NCI-H187 (cell line): ENCODE measurements around the gene SPATA2.
"Not testable (repeated sequence)": the region's sequence is repeated elsewhere in the genome, so short reads cannot be mapped to it uniquely, and the experiment has no call there.

Experiments used
- DNase-seq, 2 experiments: peaks; one replicate each; lab custom pipeline; 2025; lab: John Stamatoyannopoulos, UW

SPATA2 gene

DNA sequence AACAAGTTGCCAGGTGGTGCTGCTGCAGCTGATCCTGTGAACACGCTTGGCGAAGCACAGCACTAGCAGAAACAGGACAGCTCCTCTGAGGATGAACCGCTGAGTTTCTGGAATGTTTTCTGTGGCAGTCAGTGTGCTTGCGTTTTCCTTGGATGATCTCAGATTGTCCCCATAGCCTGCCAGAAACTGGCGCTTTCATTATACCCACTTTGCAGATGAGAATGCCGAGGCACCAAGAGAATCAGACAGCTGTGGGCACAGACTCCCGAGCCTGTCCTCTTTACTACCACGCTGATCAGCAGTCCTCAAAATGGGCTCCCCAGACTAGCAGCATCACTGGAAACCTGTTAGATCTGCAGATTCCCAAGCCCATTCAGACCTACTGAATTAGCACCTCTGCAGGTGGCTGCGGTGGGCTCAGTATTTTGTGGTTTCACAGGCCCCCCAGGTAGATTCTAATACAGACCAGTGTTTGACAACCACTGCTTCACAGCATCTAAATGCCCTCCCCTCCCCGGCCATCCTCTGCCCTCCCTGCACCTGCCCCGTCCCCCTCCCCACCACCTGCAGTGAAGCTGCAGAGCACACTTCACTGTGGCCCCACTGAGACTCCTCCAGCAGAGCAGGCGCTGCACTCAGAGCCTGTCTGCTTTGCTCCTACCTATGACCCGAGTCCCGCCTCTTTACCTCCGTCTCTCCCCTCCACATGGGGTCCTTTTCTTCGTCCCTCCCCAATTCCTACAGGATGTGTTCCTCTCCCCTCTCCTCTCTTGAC lies 29.6 kb downstream of the SPATA2 start:
- DNase-seq, result no peak

DNA sequence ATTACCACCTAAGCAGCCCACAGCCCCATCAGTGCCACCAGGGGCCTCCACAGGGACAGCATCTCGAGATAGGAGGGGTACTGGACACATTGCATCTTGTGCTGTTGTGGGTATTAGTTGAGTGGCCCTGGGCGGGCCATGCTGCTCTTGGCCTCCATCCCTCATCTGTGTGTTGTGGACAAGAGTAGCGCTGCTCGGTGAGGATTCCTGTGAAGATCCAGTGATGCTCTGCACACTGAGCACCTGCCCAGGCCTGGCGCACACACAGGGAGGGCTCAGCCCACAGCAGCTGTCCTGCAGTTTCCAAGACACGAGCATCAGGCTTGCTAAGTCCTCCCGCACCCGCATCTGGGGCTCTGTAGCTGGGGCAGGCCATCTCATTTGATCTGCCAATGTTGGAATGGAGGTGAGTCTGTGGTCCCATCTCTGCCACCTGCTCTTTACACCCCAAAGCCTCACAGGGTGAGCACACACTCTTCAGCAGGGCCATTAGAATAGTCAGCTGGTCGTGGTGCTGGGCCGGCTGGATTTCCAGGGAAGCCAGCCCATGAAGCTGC lies 32.0 kb downstream of the SPATA2 start:
- DNase-seq, result no peak

DNA sequence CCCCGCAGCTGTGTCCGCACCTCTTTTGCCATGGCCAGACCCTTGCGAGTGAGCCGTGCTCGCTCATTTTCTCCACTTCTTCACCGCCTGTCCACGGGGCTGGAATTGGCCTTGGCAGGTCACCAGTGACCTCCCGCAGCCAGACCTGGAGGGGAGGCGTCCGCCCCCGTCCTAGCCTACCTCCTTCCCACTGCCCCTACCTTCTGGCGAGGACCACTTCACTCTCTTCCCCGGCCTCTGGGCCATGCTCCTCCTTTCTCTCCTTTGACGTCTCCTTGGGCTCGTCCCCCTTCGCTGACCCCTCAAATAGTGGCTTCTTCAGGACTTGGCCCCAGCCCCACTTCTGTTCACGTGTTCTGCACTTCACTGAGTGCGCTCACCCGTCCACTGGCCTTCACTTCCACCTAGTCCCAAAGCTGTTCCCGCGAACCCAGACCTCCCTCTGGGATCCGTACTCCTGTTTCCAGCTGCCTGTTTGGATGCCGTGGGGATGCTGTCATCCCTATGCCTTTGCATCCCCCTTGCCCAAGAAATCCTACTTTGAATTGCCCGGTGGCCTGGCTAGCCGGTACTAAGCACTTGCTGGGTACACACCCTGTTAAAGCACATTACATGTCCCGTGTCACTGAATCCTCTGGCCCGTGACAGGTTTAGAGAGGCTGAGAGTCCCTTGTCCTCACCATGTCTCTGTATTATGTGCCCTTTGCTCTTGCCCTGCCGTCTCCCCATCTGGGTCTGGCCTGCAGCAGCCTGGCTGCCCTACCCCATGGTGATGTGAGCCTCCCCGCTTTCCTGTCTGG lies 33.0 kb downstream of the SPATA2 start:
- no peak for DNase-seq

DNA sequence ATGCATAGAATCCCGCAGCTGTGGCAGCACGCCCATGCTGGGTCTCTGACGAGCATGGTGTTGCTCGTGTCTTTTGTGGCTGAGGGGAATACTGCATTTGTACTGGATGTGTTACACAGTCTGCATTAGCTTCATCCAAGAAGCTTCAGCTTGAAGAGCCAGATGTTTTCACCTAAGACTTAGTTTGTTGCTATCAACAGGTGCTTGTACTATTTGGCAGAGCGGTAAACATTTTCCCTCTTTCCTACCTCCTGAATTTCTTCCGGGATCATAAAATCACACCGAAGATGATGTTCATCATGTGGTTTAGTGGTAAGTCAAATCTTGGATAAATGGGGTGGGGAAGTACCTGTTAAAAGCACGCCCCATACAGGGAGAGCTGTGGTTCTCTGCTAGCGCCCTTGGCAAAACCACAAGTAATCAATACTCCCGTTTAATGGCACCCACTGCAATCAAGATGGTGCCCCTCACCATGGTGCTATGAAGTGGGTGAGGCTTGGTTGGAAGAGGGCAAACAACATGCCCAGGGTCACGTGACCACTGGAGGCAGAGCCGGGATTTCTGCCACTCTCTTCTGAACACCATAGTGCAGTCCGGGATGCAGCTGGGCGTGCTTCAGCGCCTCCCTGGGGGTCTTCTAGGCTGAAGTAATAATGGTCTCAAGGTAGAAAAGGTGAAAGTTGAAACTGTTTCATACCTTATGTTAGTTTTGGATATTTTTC lies 34.4 kb downstream of the SPATA2 start:
- DNase-seq, result no peak

DNA sequence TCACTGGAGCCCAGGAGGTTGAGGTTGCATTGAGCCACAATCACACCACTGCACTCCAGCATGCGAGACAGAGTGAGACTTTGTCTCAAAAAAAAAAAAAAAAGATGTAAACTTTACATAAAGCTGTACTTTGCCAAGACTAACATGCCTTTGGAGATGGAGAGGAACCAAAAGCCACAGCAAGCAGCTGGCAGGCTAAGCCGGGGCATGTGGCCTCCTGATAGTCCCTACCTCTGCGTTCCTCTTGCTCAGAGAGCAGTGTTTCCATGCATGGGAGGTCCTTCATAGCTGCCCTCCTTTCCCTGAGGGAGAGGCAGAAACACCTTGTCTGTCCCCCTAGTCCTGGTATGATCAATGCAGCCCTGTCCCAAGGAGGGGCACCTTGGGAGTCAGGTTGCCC lies 35.2 kb downstream of the SPATA2 start:
- no peak for DNase-seq

DNA sequence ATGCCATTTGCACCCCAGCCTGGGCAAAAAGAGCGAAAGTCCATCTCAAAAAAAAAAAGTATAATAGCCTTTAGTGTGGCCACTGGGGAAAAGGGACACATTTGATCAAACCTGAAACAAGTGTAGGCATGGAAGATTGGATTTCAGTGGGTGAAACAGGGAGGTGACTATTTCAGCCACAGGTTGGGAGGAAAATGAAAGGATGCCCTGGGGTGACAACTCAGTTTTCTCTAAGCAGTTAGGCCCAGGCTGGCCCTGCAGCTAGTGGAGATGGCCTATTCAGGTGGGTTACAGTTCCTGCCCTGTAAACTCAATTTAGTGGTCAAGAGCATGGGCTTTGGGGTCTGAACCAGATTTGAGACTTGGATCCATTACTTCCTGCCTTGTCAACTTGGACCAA lies 36.4 kb downstream of the SPATA2 start:
- no peak for DNase-seq

DNA sequence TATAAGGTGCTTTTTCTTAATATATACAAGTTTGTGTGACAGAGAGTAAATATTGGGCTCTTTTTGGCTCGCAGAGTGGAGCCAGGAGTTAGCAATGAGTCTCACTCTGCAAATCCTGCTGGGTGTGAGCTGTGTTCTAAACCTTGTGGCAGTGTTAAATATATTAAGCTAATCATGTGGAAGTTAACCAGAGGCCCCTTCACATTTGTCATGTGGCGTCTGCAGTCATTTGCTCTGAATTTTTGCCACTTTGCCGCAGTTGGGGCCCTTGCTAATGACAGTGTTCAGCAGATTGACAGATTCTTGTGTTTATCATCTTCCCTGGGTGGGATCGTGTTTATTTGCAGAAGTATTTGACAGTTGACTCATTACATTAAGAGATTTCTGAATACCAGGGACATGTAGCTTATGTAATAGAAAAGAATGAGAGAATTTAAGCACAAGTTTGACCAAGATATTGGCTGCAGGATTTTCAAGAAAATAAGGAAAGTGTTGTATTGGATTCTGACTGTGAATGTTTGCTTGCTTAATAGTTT lies 37.9 kb downstream of the SPATA2 start:
- no peak for DNase-seq

DNA sequence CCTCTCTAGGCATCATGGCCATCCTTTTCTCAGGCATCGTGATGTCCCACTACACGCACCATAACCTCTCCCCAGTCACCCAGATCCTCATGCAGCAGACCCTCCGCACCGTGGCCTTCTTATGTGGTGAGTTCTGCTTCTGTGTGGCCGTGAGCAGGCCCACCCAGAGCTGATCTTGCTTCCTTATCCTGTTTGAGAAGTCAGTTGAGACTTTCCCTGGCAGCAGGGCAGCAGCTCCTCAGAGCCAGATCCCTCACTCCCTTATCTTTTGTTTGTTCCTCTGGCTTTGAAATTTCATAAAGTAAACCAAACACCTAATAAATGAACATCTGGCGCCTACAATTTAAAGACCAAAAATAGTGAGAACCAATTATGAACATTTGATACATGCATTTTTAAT lies 40.6 kb downstream of the SPATA2 start:
- DNase-seq, result no peak

DNA sequence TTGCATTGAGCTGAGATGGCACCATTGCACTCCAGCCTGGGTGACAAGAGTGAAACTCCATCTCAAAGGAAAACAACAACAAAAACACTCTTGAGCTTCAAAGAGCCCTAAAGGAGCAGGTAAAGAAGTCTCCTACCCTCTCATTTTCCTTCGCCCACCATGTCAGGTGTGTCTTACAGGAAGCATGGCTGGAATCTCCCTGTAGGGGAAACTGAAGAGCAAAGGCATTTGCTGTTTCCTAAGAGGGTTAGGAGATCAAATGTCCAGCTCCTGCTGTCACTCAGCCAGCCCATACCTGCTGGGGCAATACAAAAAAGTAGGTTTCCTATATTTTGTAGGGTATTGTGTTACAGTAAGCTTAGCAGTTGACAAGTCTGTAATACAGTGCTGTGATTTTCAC lies 43.3 kb downstream of the SPATA2 start:
- DNase-seq, result no peak

DNA sequence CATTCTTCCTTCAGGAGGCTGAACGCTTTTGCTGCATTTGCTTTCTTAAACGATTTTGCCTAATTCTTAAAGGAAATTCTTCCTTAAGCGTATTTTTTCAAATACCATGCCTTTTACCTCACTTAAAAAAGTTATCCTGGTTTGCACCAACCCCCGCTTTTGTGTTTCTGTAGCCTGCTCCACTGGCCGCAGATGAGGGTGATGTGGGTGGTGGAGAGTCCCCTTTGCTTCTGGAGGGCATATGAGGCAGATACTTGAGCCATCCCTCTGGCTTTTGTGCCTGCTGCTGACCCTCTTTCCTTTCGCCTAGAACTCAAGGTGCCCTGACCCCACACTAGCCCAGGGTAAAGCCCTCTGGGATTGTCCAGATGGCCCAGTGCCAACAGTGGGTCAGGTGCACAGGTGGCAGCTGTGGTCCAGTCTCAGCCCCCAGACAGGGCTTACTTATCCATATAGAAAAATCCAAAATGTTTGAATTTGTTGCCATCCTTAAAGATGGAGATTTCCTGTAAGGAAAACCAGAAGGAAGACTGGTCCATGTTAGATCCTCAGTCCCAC lies 43.9 kb downstream of the SPATA2 start:
- DNase-seq, result no peak

DNA sequence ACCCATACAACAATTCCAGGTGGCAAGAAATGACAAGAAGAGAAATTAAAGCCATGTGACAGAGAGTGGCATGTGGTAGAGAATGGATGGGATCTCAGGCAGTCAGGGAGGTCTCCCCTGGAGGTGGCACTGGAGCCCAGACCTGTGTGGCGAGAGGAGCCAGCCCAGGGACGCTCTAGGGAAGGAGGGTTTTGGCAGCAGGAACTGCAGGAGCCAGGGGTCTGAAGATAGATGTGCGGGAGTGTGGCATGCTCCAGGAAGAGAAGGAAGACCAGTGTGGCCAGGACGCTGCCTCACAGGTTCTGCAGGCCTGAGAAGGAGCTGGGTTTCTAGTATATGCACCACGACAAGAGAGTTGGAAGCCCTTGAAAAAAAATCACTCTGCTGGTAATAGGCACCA lies 45.1 kb downstream of the SPATA2 start:
- DNase-seq, result no peak

DNA sequence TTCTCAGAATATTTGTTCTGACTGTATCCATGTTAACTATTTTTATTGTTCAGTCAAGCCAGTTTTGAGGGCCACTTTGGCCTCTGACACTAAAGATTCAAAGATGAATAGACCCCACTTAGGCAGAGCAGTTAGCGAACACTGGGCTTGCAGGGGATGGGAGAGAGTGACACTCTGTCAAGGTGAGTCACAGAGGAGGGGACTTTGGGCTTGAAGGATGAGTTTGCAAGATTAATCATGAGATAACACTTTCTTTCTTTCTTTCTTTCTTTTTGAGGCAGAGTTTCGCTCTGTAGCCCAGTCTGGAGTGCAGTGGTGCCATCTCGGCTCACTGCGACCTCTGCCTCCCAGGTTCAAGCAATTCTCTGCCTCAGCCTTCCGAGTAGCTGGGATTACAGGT lies 46.4 kb downstream of the SPATA2 start:
- DNase-seq, result no peak

DNA sequence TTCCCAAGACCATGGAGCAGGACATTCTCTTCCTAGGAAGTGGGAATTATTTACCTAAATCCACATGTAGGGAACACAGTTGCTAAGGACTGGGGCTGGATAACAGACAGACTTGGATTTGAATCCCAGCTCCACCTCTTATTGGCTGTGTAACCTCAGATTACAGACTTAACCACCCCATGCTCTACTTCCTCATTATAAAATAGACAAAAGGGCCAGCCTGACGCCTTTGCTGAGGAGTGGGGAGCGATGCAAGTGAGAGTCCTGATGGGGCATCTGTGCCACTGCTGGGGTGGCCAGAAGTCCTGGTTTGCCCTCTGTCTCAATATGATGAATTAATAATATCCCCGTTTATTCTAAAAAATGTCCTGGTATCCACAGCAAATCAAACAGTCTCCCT lies 46.8 kb downstream of the SPATA2 start:
- DNase-seq, result no peak

DNA sequence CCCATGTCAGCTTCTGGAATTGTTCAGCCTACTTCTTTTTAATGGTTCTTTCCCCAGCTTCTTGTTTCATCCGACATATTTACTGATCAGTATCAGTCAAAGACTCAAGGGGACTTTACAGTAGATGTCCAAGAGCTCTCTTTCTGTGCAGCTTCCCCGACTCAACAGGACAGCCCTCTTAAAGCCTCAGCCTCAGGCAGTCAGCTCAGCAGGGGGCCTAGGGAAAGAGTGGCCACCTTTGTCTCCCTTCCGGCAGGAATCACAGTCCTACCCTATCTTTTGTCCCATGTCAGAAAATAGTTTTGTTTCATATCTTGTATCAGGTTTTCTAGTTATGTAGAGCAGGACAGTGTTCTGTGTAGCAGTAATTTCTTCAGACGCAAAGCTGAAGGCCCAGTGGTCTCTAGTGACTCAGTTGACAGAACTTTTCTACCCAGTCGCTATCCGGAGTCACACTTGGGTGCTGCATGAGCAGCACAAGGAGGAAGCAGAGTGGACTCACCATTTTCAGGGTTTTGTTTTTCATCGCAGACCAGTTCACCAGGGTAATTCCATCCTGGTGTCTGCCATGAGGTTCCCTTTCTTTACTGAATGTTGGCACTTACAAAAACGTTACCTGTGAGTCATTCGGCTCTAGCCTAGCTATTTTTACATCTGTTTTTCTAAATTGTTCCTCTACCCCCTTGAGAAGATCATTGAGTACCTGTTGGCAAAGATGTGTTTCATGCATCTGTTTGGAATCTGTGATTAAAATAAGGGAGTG lies 47.7 kb downstream of the SPATA2 start:
- DNase-seq, result no peak

DNA sequence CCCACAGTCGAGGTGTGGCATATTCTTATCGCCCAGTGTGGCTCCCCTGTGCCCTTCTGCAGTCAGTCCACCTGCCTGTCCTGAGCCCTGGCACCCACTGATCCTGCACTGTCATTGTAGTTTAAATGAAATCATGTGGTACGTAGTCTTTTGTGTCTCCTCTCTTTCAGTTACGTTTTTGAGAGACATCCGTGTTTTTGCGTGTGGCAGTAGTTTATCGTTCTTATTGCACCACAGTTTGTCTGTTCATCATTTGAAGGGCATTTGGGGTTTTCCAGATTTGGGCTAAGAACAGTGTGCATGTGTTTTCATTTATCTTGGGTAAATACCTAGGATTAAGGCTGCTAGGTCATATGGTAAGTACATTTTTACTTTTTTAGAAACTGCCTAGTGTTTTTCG lies 49.3 kb downstream of the SPATA2 start:
- no peak for DNase-seq

DNA sequence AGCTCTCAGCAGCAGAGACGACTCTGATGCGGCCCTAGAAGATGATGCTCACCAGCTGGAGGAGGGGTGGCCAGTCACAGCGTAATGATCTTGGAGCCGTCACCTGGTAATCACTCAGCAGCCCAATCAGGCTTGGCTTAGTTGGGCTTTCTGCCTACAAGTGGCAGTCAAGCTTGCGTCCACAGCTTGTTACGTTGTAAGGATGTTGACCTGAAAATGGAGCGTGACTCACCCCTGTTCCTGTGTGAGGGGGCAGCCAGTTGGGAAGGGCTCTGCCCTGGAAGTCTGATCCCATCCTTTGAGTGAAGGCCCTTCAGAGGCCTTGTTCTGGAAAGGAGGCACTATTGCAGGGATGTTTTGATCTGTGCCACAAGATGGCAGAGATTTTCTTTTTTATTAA lies 49.8 kb downstream of the SPATA2 start:
- no peak for DNase-seq

DNA sequence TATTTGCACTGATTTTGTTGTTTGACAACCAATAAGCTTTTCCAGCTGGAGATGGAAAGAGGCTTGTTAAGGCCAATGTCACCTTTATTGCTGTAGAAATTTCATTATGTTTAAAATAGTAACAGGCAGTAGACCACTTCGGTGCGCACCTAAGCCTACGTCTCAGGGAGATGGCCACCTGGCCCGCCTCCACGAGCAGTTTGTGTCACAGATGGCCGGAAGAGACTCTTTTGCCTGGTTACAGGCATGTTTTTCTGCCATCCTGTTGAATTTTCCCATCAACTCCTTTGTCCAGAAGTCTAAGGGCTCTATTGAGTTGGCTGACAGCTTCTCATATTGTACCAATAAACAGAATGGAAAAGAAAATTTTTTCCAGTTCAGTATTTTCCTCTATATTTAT lies 51.7 kb downstream of the SPATA2 start:
- no peak for DNase-seq

DNA sequence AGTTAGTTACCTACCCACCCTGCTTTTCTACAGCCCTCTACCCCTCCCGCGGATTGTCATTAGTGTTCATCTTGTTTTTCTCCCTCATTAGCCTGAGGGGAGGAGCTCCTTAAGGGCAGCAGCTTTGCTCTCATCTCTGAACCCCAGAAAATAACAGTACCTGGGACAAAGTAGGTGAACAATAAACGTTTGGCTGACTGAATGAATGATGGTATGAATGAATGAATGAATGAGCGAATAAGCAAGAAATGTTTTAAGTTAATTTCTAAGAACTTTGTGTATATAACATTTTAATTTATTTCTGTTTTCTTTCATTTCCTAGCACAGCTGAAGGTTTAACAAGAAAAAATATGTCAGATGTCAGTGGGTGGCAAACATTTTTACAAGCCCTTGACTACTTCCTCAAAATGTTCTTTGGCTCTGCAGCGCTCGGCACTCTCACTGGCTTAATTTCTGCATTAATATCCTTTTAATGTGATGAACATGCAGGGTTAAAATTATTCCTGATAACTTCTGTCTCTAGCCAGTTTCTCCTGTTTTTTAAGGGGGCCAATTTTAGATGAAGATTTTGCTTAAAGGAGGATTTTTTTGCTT lies 52.6 kb downstream of the SPATA2 start:
- no peak for DNase-seq

DNA sequence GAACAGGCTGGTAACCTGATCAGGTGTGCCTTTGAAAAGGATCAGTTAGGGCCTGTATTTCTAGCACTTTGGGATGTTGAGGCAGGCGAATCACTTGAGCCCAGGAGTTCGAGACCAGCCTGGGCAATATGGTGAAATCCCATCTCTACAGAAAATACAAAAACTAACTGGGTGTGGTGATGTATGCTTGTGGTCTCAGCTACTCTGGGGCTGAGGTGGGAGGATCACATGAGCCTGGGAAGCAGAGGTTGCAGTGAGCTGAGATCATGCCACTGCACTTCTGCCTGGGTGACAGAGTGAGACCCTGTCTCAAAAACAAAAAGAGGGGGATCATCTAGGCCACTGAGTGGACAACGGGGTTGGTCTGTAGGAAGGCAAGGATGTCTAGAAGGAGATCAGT lies 54.1 kb downstream of the SPATA2 start:
- not testable (repeated sequence) for DNase-seq

DNA sequence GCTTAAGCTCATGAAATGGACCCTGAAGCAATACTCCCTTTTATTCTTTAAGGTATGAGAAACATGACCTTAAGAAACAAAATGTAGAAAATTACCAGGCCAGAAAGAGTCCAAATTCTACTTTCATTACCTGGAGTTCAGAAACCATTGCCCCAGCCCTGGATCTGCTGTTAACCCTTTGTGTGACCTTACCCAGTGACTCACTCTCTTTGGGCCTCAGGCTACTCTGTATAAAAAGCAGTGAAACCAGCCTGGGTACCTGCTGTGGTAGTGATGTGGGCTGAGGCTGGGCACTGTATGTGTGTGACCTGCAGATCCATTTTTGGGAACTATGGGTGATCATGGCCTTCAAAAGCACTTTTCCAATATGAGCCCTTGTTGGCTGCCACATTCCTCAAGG lies 55.5 kb downstream of the SPATA2 start:
- no peak for DNase-seq

DNA sequence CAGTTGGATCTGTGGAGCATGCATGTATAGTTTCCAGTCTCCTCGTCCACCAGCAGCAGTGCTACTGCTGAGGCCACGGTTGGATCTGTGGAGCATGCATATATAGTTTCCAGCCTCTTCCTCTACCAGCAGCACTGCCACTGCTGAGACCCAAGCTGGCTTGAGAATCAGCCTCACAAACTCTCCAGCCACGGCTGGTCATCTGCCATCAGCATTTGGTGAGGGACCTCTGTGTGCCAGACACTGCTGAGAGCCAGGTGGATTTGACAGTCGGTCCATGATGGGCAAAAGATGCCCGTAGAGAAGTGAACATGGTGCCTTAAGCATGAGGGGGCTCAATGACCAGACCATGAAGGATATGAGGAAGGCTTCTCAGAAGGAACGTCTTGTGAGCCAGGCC lies 56.3 kb downstream of the SPATA2 start:
- no peak for DNase-seq
